SW 1271 (cell line): ENCODE results near the gene PTGER3.

ENCODE experiments used
- DNase-seq, 2 experiments: peaks; one replicate each; lab custom pipeline; 2025; lab: John Stamatoyannopoulos, UW

The PTGER3 gene

DNA sequence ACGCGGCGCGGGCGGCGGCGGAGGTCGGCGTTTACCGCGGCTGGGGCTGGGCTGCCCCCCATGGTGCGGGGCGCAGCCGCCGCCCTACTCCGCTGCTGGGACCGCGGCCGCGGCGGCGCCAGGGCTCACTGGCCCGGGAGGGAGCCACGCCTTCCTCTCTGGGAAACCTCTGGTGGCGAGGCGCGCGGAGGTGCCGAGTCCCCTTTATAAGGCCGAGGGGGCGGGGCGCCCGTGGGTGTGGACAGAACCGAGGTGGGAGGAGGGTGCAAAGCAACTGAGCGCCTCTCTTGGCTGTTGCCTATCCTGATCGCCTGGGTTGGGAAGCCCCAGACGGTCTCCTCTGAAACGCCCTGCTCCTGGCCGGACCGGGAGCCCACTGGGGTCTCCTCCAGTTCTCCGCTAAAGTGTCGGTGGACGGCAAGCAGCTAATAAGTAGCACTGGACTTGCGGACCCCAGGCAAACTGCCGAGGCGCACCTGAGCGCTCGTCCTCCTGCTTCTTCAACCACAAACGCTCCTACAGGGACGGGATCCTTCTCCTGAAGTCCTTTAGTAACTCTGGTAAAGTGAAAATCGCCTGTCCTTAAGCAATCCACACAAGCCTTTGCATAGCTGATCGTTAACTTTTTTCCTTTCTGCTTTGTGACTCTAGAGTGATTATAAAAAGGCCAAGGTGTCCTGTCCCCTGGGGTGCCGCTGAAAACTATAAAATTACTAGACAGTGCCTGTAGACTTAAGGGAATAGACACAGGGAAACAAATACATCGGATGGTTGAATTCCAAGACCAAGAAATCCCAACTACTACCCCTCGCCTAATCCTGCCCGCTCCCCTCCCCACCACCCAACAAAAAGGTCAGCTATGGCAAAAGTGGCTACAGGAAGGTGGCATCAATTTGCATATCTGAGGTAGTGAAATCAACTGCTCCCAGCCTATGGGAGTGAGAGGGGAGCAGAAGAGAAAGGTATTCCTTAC lies at the start of gene PTGER3:
TSS of gene PTGER3 (minus strand) at position 182 of the 973 bp plus-strand sequence. CDS start 239 bp downstream, outside the sequence.
- DNase-seq, result no peak

DNA sequence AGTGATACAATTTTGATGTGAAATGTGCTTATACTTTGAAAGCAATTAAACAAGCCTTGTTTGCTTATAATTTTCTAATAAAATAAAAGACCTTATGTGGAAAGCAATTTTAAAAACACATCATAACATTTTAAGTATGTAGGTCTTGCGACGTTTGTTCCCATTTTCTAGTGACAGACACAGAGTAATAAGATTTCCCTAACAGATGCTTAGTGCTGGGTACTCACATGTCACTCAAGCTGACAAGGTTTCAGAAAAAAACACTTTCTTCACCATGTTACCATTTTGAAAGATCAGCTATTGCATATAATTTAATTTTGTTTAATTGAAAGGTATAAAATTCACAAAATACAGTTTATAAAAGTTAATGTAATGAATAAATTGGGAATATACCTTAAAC lies 47.3 kb upstream of the PTGER3 start:
- no peak for DNase-seq

DNA sequence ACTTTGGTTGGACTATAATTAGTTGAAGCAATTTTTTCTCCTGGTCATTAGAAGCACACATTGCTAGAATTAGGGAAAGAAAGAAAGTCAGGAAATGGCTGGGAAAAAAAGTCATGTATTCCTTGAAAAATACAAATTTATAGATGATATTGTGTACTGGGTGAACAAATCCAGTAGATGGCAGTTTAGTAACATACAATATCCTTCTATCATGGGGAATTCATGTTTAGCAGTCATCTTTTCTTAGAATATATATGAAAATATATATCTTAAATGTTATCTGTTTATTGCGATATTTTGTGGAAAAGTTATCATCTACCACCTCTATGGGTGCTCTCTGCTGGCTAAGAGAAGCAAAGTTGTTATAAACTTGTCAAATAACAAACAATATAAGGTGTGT lies 46.3 kb upstream of the PTGER3 start:
- peak in 1 of 2 experiments; percentile 26 for DNase-seq

DNA sequence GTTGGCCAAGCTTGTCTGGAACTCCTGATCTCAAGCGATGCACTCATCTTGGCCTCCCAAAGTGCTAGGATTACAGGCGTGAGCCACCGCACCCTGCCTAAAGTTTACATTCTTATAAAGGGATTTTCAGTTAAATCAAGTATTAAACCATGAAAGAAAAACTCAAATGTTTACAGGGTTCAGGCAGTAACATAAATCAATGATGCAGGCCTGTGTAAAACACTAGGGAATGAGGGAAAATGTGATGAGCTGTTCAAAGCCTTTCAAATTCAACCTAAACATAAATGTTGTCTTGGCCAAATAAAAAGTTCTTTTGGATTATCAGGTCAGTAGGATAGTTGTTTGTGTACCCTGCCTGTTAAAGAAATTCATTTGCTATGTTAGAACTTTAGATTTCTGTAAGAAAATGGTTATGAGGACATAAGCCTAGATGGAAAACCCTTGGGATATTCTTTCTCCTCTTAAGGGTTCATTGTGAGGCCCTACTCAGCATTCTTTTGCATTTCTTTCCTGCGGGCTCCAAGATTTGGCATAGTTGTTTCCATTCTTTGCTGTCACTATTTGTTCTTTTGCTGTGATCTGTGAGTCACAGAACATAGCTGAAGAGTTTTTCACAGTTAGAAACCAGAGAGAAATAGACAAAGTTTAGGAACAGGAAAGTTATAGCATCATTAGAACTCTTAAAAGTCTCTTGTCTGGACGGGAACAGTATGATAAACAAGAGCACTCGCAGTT lies 42.1 kb upstream of the PTGER3 start:
- no peak for DNase-seq

DNA sequence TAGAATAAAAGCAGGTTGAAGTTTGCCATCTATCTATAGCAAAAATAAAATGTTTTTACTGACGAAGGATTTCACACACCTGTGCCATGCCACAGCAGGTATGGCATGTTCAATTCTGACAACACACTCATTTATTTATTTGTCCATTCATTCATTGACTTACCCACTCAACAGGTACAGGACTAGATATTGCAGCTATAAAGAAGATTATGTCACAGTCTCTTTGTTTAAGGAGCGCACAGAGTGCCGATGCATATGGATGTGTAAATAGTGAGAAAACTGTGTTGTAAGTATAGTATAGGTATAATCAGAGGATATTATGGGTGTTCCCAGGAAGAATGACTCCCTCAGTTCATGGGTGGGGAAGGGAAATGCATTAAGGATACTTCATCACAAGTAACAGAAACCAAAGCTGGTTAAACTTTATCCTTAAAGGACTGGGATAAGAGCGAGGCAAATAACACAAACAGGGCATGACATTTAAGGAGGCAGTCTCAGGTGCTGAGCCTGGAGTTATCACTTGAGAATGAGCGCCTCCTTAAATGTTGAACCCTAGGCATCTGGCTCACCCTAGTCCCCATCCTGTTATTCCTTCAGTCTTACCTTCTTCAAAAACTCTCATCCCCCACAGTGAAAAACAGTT lies 41.1 kb upstream of the PTGER3 start:
- DNase-seq, result no peak

DNA sequence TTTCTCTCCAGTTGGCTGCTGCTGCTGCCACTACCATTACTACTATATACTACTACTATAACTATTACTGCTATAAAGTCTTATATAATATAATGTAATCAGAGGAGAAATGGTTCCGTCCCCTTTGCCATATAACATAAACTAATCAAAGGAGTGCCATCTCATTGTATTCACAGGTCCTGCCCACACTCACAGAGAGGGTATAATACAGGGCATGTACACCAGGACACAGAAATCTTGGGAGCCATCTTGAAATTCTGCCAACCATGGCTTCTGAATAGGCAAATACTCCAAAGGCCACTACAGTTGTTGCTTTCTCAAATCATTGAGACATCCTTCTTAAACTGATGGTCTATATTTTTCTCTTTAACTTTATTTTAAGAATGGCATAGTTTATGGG lies 40.1 kb upstream of the PTGER3 start:
- no peak for DNase-seq

DNA sequence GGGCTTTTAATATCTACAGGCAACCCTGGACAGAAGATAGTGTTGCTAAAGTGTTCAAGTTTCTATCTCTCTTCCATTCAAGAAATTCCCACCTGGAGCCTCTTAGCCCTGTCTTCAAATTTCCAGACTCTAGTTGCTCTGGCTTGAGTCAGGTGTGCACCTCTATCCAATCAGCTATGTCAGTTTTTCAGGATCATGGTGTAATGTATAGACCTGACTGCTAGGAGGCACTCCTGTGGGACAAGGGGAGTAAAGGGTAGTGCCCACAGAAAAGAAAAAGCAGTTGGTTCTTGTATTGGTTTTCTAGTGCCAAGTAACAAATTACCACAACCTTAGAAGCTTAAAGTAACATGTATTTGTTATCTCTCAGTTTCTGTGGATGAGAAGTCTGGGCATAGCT lies 39.4 kb upstream of the PTGER3 start:
- DNase-seq, result no peak

DNA sequence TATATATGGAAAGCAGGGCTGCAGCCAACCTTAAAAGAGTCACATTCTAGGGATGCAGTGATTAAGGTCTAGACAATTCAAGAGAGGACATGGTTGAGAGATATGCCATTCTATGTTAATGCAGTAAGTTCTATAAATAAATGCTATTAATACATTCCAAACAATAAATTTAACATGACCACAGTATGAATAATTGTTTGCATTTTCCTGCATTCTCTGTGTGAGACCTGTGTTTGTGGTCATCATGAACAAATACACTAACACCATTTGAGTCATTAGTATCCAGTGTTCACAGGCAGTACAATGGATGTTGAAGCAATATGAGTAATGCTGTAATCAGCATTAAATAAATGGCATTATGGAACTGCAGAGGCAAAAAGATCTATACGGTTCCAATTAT lies 38.7 kb upstream of the PTGER3 start:
- DNase-seq, result no peak

DNA sequence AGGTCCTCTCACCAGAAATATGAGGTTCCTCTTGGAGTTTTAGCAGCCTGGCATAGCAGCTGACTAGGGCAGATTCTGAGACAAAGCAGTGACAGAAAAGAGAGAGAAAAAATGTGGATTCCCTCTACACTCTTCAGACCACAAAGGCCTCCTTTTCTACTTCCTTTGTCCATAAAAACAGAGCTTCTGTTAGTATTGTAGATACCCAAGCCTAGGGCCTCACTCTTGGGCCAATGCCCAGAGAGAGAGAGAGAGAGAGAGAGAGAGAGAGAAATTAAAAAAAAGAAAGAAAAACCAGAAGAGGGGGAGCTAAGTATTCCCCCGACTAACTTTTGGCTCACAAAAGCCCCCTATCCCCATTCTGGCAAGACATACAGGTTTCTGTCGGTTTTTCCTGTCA lies 35.7 kb upstream of the PTGER3 start:
- no peak for DNase-seq

DNA sequence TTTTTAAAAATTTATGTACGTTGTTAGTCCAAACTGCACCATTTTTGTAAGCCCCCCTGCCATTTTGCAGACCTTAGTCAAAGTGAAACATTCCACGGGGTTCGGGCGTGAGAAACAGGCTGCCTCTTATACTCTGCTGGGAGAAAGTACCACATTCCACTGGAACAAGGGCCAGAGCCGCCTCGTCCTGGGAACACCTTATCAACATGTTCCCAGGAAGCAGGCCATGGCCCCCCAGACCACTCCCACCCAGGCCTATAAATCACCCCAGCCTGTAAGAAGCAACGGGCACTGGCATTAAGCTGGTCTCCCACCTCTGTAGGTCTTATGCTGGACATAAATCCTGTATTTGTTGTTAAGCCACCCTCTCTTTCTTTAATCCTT lies 34.1 kb upstream of the PTGER3 start:
- DNase-seq, result no peak

DNA sequence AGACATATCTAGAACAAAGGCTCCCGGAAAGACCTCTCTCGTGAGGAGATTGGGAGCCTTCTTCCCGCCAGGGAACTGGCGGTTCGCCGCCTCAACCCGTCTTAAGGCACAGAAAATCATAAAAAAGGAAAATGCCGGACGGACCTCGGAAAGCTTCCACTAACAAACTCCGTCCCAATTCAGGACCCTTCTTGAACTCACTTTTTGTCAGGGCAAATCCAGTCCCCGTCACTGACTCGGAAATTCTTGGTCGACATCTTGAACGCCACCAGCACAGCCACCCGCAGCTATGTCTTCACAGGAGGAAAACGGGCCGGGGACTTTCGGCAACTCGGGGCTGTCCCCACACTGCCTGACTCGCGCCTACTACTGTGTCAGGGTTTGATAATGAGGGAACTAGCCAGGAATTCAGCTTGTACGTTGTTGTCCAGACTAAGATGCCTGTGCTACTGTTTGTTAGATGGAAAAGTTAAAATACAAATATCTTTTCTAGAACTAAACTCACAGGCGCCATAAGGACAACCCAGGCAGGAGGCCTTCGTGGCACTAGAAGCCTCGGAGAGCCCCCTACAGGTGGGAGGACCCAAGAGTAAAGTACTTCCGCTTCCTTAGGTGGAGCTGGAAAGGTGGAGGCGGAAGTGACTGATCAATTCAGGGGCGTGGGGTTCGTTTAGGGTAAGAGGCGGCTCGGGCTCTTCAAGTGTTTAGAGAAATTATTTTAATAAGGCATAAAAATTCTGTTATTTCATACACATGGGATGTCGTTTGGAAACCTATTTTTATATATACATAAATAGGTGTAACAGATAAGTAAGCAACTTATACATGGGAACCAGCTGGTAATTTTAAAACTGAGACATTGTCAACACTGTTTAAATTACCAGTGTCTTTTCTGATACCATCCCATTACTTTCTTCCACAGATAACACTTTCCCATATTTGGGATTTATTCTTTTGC lies 33.4 kb upstream of the PTGER3 start, which contains the start of gene ZRANB2:
TSS of gene ZRANB2 (minus strand) at position 297 of the 958 bp plus-strand sequence. CDS start at position 257, 40 bp downstream.
- peak; percentile 74 to 93 for DNase-seq

DNA sequence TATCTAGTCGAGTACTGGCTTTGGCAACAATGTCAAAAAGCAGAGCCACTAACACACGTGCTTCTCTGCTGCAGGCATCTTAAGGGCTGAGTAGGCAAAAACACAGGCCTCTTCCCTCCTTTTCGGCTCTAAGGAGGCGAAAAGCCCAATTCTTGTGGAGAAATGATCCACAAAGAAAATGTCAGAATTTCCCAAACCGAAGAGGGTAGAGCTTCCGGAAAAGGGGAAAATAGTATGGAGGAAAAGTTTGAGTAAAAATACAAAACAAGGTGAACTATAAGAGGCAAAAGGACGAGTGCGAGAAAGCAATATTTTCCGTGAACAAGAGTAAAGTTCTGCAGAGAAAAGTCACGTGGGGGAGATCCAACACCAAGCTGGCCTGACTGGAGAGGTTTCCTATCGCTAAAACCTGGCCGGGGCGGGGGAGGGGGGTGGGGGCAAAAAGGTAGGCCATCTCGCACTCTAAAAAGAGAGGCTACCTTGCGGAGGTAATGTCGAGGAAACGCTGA lies 32.7 kb upstream of the PTGER3 start:
- DNase-seq, result peak in 1 of 2 experiments; percentile 26

DNA sequence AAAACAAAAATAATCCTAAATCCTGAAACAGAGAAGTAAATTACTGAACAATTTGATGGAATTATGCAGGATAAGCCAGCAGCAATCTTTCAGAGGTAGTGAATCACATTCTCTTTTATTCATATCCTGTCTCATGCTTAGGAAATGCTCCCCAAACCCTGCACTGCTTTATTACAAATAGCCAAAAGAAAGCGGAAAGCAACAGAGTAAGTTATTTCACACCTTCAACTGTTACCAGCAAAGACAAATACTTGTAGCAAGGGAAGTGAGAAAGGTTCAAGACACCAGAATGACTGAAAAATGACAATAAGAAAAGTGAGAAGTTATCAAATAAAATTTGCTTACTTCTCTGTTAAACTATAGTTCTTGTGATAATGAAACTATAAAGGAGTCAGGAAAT lies 27.1 kb upstream of the PTGER3 start:
- no peak for DNase-seq

DNA sequence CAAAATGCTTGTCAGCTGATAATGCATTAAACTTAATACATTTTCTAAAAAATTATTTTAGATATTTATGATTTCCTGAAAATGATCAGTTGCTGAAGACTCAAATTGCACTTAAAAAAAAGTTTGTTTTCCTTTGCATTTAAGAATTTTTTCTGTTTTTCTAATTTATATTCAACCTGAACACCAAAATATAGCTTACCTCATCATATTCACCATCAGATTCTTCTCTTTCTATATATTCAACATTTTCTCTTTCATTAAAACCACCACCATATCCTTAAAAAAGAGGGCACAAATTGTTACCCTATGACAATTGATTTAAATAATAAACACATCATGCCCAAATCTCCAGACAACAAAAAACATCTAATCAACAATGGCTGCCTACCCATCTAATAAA lies 24.7 kb upstream of the PTGER3 start:
- DNase-seq, result no peak

DNA sequence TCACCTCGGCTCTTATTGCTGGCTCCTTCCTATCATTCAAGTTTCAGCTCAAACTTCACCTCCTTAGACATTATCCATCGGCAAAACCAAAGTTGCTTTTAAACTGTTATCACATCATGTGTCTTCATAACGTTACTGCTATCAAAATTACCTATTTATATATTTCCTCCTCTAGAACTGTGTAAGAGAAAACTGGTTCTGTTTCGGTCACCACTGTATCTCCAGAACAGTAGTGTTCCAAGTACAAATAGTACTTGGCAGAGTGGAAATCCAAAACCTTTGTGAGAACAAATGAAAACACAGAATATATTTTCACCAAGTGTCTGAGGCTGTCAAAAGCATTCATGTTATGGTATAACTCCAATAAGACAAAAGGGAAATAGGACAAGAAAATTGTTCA lies 24.1 kb upstream of the PTGER3 start:
- DNase-seq, result no peak

DNA sequence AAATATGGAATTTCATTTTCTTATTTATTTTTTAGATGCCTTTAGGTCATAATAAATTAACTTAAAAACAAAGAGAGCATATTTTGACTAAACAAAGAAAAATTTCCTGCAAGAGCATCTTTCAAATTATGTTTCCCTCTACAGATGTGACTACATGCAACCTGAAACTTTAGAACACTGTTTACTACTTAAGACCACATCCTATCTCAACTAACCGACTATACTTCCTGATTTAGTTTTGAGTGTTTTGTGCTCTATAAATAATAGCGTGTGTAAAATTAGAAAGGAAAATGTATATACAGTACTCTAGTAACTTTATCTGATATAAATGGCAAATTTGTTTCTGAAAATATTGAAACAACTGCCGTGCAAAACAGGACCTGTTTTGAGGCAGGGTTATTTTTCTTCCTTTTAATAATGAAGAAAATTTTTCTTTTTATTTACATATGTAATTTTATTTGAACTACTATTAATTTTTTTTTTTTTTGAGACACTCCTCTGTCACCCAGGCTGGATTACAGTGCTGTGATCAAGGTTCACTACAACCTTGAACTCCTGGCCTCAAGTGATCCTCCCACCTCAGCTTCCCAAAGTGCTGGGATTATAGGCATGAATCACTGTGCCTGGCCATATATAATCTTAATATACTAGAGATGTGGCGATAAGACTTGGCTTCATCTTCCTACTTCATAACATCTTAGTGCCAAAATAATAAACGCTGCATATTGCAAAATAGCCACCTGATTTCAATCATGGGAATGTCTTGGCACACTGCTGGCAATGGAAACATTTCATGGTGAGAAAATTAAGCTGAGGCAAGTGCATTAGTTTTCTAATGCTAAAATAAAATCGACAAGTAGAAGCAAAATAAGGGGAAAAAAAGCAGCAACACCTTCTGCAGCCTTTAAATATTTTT lies 21.0 kb upstream of the PTGER3 start:
- DNase-seq, result no peak

DNA sequence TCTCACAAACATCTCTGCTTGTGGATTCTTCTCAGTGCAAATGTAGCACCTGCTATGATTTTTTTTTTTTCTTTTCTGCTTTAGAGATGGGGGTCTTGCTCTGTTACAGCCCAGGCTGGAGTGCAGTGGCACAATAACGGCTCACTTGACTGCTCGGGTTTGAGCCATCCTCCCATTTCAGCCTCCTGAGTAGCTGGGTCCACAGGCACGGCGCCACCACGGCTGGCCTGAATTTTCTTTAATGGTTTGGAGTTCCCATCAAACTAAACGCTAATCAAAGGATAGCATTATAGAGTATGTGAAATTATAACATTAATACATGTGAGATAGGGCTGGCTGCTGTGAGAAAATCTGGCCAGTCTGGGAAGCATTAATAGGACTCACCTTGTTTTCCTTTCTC lies 7.2 kb upstream of the PTGER3 start:
- no peak for DNase-seq

DNA sequence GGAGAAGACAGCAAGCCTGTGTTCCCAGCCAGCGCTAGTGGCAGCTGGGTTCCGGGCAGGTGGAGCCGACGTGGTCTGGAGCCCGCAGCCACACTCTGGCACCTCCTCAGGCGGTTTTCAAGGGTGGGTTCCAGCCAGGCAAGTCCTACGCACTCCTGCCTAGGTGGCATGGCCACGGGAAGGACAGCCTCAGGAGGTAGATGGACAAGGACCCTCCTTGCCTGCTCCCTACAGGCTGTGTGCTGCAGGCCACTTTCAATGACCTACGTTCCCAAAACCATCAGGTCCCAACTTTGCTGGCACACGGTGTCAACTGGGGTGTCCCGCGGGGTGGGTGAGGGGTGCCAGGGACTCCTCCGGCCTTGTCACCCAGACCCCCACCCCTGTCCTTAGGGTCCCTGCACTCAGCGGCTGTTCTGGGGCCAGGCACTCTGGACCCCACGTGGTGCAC lies 6.7 kb upstream of the PTGER3 start:
- no peak for DNase-seq

DNA sequence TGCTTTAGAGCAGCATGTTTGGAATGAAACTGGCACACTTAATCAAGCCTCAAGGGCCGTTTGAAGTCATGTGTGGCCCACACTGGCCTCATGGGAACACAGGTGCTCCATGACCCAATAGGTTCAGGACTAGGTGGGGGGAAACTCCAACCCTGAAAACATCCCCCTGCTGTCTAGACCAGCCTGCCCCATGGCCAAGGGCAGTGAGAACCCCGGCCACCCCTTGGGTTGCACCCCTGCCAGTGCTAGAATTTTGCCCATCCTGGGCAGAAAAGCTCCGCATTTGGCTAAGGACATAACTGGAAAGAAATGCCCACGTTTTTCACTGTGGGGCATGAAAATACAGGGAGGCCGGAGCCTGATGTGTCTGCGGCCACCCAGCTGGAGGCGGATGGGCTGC lies 6.1 kb upstream of the PTGER3 start:
- DNase-seq, result no peak

DNA sequence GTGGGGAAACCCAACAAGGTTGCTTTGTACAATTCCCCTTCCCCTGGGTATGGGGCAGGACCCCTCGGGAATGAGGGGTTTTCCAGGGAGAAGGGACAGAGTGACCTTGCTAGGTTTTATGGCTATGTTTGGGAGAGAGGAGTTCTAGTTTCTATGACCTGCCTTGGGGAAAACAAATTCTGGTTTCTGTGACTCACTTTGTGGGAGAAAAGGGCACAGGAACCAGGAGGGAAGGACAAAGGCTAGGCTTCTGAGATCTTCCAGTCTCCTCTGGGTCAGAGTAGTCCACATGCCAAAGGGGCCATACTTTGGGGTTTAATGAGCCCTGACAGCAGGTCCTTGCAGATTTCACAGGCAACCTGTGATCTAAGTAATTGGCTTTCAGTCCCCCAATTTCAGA lies 5.5 kb upstream of the PTGER3 start:
- DNase-seq, result no peak
